HG03175 (cell line): ENCODE data around the gene REXO2.

Experiments used
- ATAC-seq: cut with Tn5 transposase; IDR thresholded peaks from one replicate; pipeline ENCODE4 v1.9.1; 2021; ENCODE audit warnings: mild to moderate bottlenecking, moderate library complexity; ENCODE audit not compliant: unreplicated experiment

REXO2 gene

DNA sequence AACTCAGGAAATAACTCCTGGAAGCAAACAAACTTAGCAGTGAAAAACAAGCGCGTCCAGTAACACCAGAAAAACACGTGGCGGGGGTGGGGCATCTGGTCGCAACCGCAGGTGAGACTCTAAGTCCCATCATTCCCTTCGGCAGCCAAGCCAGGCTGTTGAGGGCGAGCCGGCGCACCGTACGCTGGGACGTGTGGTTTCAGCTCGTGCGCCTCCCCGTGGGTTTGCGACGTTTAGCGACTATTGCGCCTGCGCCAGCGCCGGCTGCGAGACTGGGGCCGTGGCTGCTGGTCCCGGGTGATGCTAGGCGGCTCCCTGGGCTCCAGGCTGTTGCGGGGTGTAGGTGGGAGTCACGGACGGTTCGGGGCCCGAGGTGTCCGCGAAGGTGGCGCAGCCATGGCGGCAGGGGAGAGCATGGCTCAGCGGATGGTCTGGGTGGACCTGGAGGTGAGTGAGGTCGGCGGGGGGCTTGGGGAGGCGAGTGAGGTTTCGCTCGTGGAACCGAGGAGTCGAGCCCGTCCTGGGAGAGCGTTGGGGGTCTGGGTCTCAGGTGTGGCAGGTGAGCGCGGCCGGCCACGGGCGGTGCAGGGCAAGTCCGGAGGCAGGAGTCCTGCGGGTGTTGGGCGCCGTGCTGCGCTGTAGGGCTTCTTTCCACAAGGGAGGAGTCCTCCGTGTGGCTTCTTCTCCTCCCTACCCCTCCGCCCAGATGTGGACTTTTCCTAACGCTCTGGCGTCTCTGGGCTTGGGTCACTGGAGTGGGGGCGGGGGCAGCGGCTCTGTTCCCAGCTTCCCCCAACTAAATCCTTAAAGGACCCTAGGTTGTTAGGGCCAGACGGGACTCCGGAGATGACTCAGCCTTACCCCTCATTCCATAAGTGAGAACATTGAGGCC, at the start of gene REXO2:
Gene REXO2, plus strand, starts transcription at position 239 of the 892 bp plus-strand sequence. Its CDS starts 62 bp downstream, at position 301.
- ATAC-seq: peak; percentile 99

DNA sequence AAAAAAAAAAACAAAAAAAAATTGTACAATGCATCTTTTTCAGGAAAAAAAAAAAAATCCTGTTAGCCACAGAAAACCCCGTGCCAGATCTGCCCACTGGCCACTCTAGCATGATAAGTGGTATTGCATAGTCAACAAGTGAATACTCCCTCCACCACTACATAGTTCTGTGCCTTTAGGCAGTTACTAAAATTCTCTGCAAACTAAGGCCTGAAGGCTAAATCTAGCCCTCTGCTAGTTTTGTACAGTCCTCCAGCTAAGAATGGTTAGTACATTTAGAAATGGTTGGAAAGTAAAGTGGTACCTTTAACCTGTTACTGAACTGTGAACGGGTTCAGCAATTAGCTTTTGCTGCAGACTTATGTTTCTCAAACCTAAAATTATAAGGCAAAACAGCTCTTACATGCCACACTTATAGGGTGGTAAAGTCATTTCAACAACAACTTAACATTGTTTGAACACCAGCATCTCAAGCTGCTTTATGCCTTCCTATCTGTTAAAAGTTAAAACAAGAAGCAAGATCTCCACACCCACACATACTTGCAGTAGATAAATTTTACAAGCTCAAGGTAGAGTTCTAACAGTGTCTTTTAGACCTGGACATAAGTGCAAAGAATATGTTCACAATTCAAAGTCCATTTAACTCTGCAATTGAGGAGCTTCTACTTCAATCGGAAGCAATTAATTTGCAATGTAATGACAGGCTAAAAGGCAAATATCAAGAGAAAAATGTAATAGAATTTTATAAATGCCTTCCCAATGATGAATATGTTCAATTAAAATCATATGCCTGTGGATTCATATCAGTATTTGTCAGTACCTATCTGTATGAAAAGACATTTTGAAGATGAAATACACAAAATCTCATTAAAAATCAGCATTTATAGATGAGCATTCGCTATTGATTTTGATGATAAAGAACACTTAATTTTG, 46.3 kb upstream of the REXO2 start:
- ATAC-seq: no peak

DNA sequence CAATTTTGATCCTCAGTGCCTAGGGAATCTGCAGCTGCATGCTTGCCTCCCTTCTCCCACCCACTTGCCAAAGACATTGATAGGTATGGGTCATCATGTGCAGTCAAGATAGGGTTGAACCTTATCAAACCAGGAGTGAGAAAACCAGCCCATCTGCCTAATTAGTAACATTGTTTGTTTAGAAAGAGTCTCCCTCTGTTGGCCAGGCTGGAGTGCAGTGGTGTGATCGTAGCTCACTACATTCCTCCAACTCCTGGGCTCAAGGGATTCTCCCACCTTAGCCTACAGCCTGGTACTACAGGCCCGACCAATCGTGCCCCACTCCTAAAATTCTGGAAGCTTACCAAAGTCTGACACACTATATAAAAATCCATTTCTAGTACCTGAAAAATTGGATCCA, 43.5 kb upstream of the REXO2 start:
- ATAC-seq: no peak

GRCh38 chr11:114396916-114397315, 42.4 kb upstream of the REXO2 start:
- ATAC-seq: no peak

GRCh38 chr11:114397349-114397982, 41.8 kb upstream of the REXO2 start:
- ATAC-seq: no peak

DNA sequence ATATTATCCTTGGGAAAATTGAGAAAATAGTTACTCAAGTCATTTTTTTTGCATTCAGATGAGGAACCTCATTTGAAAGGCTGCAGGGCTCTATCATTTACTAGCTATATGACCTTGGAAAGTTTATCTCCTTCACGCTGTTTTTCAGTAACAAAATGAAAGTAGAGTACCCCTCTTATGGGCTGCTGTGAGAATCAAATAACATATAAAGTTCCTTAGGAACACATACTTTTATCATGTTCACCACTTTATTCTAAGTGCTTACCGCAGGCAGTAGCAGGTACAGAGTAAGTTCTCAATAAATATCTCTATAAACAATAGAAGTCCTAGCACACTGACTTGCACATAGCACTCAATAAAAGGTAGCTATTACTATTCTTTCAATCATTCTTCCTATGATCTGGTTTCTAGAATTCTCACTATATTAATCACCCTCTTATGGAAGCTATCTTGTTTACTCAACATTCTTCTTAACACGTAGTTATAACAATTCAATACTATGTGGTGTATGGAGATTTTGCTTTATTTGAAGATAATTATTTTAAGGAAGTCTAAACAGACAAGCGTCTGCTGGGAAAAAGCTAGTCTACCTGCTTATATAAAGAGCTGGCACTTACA, 40.9 kb upstream of the REXO2 start:
- ATAC-seq: no peak

DNA sequence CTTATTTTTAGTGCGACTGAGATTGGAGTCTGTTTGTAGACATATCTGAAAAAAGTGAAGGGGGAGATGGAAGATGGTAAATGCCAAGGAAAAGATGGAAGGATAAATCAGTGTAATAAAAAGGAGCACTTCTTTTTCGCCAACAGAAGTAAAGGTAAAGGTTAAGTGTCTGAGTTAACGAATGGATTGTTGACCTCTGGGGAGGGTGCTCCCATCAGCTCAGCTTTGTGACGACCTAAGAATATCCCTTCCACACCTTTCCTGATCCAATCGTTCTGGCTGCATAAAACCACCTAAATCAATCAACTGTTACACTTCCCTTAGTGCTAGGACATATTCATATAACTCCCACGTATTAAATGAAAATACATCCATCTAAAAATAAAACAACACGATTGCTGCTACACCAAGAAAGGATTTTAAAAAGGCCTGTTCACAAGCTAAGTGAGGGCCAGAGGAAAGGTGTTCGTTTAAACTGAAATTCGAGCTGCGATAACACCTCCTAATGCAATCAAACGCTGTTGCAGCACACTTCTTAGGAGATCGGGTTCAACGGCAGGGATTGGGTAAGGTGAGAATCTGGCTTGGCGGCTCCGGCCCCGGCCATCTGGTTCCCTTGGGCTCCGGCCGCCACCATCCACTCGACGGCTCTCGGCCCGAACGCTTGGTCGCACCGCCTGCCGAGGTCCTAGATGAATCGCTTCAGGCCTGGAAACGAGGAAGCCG, 39.6 kb upstream of the REXO2 start:
- peak; percentile 23 for ATAC-seq

GRCh38 chr11:114400216-114400914, 38.9 kb upstream of the REXO2 start, which contains the start of the genes C11orf71 and RBM7:
Gene C11orf71, minus strand, starts transcription at chr11:114400511. Its CDS starts 180 bp downstream, at chr11:114400331.
Gene RBM7, plus strand, starts transcription at chr11:114400666. Its CDS starts 6 bp downstream, at chr11:114400672.
- ATAC-seq: peak; percentile 96

DNA sequence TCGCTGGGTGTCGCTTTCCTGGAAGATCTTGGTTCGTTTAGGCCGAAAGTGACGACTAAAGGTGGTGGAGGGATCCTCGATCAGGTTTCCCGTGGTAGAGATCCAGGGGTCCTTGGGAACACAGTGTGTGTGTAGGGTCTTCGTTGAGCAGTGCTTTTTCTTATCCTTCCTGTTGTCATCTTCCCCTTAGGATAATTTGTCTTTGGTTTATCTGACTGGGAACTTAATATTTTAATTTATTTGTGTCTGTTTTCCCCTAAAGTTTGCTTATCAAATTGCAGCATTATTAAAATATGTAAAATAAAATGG, 38.4 kb upstream of the REXO2 start:
- ATAC-seq: no peak

DNA sequence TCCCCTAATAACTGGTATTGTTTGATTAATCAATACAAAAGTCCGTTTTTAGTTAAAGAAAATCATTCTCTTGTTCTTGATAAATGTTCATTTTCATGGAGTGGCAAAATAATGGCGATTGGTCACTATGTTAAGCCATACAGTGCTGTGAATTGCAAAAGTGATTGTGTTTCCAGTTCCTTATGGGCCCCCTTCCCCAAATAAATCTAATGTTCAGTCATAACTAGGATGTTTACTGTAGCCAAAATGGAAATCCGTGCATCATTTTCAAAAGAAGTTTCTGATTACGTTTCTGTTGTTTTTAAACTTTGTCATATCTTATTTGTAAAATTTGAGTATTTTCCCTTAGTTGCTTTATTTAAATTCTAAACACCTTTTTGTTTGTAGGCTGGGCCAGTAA, 38.0 kb upstream of the REXO2 start:
- no peak for ATAC-seq

DNA sequence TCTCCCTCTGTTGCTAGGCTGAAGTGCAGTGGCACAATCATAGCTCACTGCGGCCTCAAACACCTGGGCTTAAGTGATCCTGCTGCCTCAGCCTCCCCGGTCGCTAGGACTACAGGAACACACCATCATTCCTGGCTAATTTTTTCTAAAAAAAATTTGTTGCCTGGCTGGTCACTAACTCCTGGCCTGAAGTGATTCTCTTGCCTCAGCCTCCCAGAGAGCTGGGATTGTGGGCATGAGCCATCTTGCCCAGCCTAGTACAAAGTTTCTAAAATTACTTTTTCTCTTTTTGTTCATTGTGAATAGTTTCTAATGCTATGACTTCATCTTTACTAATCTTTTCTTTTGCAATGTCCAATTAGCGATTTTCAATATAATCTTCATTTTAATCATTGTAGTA, 26.3 kb upstream of the REXO2 start:
- no peak for ATAC-seq

GRCh38 chr11:114413958-114414357, 25.3 kb upstream of the REXO2 start:
- no peak for ATAC-seq

DNA sequence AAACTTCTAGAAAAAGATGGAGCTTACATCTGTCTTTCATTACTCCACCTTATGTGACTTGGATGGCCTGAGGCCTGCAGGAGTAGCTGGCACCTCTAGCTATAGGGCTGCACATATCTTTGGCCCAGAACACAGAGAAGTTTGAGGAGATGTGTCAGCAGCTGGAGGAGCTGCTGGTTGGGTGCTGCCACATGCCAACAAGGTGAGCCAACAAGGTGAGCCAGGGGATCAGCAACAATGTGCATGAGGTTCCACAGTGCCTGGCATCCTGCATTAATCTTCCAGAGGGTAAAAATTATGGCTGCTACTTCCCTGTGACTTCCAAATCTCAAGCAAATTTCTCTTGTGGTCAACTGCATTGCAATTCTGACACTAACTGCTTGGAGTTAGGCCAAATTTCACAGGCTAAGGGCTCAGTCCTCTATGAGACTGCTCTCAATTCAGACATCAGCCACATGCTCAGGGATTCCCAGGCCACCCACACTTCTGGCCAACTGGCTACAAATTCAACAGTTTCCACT, 22.8 kb upstream of the REXO2 start:
- no peak for ATAC-seq

DNA sequence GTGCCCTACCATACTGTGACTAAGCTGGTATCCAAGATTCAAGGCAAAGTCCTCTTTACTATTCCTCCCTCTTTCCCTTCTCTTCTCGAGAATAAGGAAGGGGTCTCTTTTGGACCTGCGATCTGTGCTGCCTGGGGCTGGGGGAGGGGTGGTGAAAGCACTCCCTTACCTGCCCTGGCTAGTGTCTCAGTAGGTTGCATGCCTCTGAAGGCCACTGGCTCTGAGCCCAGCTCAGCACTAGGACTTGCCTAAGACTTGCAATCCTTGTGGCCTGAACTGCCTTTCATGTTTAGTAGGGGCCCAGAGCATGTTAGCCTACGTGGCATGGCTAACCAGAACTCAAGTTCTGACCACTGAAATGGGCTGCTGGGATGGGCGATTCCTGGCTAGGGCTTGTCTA, 13.0 kb upstream of the REXO2 start:
- ATAC-seq: no peak

- ATAC-seq: no peak
These were observed 9.0 kb upstream of the REXO2 start for GRCh38 chr11:114430290-114430689.

GRCh38 chr11:114432893-114433292, 6.4 kb upstream of the REXO2 start:
- no peak for ATAC-seq

GRCh38 chr11:114433376-114433775, 5.9 kb upstream of the REXO2 start:
- no peak for ATAC-seq

- ATAC-seq: no peak
These were observed 964 bp upstream of the REXO2 start for GRCh38 chr11:114438303-114438702.
